Anterior cingulate cortex (tissue), 58 donors: ENCODE data around the gene LIPM.
A peak's percentile ranks its signal among the peaks of the same experiment; 100 is the strongest.

ENCODE experiments used
- DNase-seq, 58 donors: peaks; one replicate each; lab custom pipeline; 2025; lab: John Stamatoyannopoulos, UW

The LIPM gene, protein sequence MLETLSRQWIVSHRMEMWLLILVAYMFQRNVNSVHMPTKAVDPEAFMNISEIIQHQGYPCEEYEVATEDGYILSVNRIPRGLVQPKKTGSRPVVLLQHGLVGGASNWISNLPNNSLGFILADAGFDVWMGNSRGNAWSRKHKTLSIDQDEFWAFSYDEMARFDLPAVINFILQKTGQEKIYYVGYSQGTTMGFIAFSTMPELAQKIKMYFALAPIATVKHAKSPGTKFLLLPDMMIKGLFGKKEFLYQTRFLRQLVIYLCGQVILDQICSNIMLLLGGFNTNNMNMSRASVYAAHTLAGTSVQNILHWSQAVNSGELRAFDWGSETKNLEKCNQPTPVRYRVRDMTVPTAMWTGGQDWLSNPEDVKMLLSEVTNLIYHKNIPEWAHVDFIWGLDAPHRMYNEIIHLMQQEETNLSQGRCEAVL

GRCh38 chr10:88802523-88803285 is at the start of gene LIPM:
Gene LIPM, plus strand, starts transcription at chr10:88802730. Its CDS starts 167 bp downstream, at chr10:88802897.
- DNase-seq = no peak

- DNase-seq = no peak
Observed at GRCh38 chr10:88754287-88754686, 48.2 kb upstream of the LIPM start.

GRCh38 chr10:88755753-88756152 is 46.8 kb upstream of the LIPM start:
- no peak for DNase-seq

- no peak for DNase-seq
Observed at GRCh38 chr10:88756660-88757059, 45.9 kb upstream of the LIPM start.

DNA sequence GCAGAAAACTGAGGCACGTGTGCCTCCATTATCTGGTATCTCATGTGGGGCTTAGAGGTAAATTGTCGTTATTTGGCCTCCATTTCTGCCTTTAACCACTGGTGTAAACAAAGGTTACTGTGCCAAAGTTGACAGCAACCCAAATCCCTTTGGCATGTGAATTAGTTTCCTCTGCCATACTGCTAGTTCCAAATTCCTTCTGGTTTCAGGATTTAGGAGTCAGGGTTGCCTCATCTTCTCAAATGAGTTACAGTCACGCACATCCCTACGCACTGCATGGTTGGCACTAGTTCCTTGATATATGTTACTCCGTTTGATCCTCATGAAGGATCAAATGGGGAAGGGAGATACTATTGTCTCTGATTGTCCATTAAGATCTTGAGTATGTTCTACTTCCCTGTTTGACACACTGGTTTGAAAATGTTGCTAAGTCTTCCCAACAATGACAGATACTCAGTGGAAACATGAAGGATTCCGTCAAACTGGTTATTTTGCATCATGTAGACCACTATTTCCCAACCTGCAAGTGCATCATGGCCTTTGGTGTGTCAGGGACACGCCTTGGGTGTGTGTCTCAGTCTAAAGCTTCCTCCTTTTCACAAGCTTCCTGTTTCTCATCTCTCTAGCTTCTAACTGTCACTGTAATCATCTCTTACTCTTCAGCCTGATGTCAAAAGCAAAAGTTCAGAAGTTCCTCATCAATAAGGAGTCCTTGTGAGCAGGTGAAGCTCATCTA is 43.0 kb upstream of the LIPM start, which contains the start of gene LIPN:
TSS of gene LIPN (plus strand) at position 655 of the 736 bp plus-strand sequence. CDS start 1,386 bp downstream, outside the sequence.
- peak in 1 of 58 donors; percentile 19 for DNase-seq

DNA sequence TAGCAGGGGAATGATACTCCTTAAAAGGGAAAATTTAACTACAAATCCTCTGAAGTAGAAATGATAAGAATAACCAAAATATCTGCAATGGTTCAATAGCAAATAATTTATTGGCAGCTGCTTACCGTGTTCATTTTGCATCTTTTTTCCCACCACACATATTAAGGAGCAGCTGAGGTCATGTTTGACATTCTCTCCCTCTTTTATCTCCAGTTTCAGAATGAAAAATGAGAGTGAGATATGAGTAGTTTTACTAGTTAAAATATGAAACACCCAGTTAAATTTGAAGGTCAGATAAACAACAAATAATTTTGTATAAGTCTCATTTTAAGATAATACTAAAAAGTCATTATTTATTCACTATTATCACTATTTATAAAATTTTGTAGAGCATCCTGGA is 39.6 kb upstream of the LIPM start:
- no peak for DNase-seq

DNA sequence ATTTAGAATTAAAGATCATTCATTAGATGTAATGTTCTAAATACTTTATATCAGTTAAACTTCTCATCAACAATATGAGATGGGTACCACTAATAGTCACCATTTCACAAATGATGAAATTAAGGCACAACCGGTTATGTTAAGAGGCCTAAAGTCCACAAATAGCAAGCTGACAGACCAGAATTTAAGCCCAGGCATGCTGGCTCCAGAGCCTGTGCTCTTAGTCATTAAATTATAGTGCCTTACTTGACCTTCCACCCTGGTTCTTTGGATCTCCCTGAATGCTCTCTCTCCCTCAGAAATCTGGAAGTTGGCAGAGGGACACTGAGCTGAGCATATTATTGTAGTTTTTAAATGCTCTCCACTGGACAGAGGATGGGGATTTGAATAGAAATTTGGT is 39.1 kb upstream of the LIPM start:
- DNase-seq = no peak

- DNase-seq = no peak
Observed at GRCh38 chr10:88764110-88764509, 38.4 kb upstream of the LIPM start.

- no peak for DNase-seq
Observed at GRCh38 chr10:88765816-88766215, 36.7 kb upstream of the LIPM start.

- DNase-seq = no peak
Observed at GRCh38 chr10:88769384-88769783, 33.1 kb upstream of the LIPM start.

DNA sequence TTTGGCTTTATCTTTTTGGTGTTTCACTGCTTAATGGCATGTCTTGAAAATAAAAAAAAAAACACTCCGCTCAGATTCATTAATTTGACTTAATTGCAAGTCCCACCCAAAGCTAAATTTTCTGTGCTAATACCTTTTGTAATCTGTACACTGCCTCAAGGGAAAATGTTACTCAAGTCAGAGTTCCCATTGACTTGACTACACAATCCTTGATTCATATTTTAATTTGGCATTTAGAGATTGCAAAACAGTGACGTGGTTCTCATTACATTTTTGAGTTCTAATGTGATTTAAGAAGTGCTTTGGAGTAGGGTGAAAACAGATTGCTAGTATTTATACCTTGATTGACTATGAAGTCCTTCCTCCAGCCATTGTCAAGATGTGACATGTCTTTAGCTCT is 21.3 kb upstream of the LIPM start:
- no peak for DNase-seq

- DNase-seq = no peak
Observed at GRCh38 chr10:88782222-88782621, 20.3 kb upstream of the LIPM start.

DNA sequence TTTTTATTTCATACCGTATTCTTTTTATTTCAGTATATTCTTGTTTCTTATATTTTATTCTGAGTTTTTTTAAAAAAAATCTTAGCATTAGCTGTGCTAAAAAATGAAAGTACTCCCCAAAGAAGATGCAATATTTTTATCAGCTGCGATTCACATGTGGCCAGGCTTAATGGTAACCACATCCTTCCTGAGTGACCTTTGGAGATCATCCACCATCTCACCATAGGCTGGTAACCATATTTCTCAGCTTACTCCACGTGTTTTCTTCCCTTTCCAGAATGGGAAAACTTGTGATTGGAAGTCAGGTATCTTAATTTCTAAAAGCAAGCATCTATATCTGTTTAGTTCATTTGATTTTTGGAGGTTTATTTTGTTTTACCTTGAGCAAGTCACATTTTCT is 18.8 kb upstream of the LIPM start:
- no peak for DNase-seq

GRCh38 chr10:88786032-88786770 is 16.3 kb upstream of the LIPM start:
- DNase-seq = no peak

- DNase-seq = no peak
Observed at GRCh38 chr10:88787463-88787862, 15.1 kb upstream of the LIPM start.

DNA sequence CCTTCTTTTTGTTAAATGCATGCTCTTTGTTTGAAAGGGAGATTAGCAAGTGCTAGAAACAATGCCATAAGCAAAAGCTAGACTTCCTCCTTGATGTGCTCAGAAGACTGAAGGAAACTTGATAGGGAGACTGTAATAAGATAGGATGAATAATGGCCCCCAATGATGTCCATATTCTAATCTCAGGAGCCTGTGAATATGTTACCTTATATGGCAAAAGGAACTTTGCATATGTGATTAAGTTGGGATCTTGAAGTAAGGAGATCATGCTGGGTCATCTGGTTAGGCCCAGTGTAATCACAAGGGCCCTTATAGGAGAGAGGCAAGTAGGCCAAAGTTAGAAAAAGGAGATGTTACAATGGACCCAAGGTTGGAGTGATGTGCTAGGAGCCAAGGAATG is 13.6 kb upstream of the LIPM start:
- DNase-seq = no peak

DNA sequence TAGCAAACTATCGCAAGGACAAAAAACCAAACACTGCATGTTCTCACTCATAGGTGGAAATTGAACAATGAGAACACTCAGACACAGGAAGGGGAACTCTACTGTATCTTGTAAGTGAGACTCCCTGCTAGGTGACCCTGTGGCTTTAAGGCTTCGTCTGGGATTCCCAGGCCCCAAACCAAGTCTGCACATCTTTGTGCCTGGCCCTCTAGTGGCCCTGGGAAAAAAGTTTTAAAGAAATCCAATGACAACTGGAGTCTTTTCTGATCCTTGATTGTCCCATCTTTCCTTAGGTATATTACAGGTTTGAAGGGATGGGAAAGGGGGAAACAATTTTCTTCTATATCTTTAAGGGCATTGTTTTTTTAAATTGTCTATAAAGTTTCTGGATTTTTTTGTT is 10.6 kb upstream of the LIPM start:
- DNase-seq = no peak

GRCh38 chr10:88792661-88793060 is 9.9 kb upstream of the LIPM start:
- DNase-seq = peak in 27 of 58 donors; percentile 0 to 35 (median 6)

DNA sequence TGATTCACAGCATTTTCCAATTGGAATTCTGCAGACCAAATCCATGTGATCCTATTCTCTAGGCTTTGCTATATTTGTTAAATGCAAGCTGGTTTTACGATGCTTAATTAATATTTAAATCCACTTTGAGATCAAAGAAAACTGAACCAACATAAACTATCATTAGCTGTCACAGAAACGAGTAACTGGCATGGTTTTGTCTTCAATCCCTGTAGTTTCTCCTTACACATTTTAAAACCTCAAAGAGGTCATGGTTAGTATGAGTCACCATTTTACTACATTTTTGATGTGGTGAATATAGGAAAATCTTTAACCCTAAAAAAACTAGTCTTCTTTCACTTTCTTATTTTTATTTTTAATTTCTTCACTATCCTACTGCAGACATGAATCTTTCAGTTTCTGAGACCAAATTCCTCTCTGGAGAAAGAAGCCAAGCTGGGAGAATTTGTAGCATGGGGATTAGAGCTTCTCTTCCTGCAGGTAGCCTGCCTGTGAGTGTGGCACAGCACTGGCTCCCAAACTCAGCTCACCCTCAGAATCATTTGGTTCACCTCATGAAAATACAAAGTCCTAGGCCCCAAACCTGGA is 8.7 kb upstream of the LIPM start:
- no peak for DNase-seq

- no peak for DNase-seq
Observed at GRCh38 chr10:88794731-88795130, 7.8 kb upstream of the LIPM start.
